GM12891 (cell line): ENCODE measurements around the gene MTMR4.

Experiments used
- POLR2A ChIP-seq: IDR thresholded peaks from 2 replicates; pipeline ENCODE4 v1.6.1; 2011; ENCODE audit warnings: low read depth, low read length, control low read depth
- POLR2AphosphoS5 ChIP-seq: IDR thresholded peaks from 2 replicates; pipeline ENCODE4 v1.6.1; 2011; ENCODE audit warnings: low read depth, low read length, control low read depth
- POU2F2 ChIP-seq: IDR thresholded peaks from 2 replicates; pipeline ENCODE4 v1.6.1; 2011; ENCODE audit warnings: low read depth, mild to moderate bottlenecking, control low read depth, low read length, moderate library complexity
- TAF1 ChIP-seq: IDR thresholded peaks from 2 replicates; pipeline ENCODE4 v1.6.1; 2011; ENCODE audit warnings: low read depth, low read length, control low read depth

DNA sequence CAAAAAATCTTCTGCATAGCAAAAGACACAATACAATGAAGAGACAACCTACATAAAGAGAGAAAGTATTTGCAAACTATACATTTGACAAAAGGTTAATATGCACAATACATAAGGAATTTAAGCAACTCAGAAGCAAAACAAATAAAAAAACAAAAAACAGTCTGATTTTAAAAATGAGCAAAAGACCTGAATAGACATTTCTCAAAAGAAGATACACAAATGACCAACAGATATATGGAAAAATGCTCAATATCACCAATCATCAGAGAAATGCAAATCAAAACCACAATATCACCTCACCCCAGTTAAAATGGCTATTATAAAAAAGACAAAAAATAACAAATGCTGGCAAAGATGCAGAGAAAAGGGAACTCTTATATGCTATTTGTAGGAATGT, 58.9 kb downstream of the MTMR4 start:
- TF ChIP-seq POLR2AphosphoS5, result no peak
- no peak for TF ChIP-seq TAF1
- no peak for TF ChIP-seq POU2F2
- no peak for TF ChIP-seq POLR2A
